Activated naive CD8-positive, alpha-beta T cell treated with anti-CD3 and anti-CD28 coated beads, Interleukin-2, amount 50 U/mL, for 16 hours (primary cell): ENCODE measurements around the gene ARHGAP26.
"Not testable (repeated sequence)": the region's sequence is repeated elsewhere in the genome, so short reads cannot be mapped to it uniquely, and the experiment has no call there.

Source experiments
- DNase-seq: peaks from one replicate; pipeline ENCODE4 v3.0.0-alpha.2; 2020; ENCODE audit warnings: low read depth, low spot score

The ARHGAP26 gene

GRCh38 chr5:143080982-143081381 lies 310.8 kb downstream of the ARHGAP26 start:
- DNase-seq: no peak

DNA sequence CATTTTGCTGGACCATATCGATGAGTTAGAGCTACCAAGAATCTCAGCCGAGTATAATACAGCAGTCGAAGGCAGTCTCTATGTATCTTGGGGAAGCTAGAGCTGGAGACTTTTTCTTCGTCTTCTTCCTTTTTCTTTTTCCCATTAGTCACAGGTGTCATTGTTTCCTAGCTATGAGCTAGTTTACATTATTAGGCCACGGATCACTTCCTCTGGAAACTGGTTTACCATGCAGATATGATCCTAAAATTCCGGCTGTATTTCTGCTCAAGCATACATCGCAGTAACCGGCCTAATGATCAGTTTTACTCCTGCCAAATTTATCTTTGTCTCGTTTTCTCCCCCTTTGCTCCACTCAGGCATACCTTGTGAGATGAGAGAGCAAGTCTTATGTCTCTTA lies 312.8 kb downstream of the ARHGAP26 start:
- no peak for DNase-seq

DNA sequence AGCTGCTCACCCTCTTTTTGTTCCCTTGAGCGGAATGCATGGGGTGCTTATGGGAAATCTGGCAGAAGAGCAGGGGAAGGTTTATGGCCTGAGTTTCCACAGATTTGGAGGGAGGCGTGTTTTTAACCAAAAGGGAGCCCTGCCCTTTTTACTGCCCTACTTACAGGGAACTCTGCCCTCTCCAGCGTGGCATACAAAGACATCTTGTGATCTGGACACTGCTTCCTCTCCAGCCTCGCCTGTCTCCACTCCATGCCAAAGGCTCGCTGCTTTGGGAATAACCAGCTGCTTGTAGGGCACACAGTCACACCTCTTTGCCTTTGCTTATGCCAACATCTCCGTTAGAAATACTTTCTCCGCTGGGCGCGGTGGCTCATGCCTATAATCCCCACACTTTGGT lies 314.2 kb downstream of the ARHGAP26 start:
- DNase-seq: no peak

DNA sequence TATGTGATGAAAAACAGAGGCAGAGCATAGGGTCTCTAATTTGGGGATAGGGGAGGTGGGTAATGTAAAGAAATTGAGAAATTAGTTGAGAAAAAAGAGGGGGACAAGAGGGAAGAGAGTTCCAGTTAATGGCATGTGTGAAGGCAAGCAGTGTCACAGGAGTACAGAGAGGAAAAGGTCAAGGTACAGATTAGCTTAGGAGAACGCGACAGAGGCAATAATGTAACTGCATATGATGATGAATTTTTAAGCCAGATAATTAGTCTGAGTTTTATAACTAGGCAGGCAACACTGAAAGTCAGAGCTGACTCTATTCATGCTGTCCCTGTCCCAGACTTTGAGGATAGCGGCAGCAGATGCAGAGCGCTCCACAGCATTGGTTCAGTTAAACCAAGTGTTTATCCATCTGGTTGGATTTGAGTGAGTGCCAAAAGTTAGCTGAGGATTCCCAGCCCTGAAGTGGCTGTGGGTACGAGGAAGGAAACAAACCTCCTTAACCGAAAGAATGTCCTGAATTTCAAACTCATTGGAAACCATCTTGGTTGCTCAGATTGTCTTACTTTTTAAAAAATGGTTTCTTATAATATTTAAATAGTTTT lies 315.2 kb downstream of the ARHGAP26 start:
- DNase-seq: no peak

GRCh38 chr5:143086546-143086907 lies 316.4 kb downstream of the ARHGAP26 start:
- no peak for DNase-seq

GRCh38 chr5:143086908-143087637 lies 316.9 kb downstream of the ARHGAP26 start:
- no peak for DNase-seq

DNA sequence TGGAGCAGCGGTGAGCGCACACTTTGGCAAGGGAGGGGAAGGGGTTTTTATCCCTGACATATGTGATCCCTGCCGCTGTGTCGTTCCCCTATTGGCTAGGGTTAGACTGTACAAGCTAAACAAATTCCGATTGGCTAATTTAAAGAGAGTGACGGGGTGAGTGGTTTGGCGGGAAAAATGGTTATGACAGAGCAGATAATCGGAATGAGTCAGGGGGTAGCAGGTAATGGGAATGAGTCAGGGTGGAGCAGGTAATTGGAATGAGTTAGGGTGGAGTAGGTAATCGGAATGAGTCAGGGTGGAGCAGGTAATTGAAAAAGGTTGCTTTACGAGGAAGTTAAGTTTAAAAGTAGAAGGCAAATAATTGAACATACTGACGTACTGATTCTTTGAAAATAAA lies 318.5 kb downstream of the ARHGAP26 start:
- not testable (repeated sequence) for DNase-seq

DNA sequence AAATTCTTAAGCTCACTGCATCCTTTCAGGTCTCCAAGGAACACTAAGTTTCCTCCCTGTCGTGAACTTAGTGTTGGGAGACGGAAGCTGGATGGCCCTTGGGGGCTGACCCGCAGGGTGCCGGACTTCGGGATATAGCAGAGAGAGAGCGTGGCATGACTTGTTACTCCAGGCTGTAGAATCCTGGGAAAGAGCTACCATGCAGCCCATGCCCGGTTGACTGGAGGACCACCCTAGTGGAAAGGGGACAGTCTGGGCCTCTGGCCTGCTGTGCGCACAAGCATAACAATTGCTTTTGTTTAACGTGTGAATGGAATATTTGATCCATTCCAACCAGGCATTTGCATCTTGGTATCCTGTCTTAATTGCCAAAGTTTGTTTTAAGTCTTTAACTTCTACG lies 319.9 kb downstream of the ARHGAP26 start:
- not testable (repeated sequence) for DNase-seq

DNA sequence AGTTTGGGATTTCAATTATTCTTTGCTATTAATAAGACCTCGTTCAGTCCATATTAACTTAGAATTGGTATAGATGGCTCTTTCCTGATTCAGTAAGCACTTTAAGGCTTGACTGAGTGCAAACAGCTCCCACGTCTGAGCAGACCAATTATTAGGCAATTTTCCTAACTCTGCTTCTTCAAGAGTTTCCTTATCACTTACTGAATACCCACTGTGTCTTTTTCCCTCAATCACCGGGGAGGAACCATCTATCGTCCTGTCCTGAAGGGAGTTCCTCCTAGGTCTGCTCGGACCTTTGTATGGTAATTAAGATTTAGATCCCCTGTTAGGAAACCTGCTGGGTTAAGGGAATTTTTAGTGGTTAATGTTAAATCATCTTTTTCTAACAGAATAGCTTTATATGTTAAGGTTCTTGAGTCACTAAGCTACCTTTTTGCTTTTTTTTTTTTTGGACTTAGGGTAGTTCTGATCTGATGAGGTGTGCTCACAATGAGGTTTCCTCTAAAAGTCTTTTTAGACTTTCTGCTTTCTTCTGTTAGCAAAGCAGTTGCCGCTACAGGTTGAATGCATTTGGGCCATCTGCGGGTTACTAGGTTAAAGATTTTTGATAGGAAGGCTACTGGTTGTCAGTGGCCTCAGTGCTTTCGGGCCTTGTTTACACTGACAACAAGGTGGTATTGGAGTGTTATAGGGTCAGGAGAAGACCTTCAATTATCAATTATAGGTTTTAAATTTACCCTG lies 322.7 kb downstream of the ARHGAP26 start:
- not testable (repeated sequence) for DNase-seq

DNA sequence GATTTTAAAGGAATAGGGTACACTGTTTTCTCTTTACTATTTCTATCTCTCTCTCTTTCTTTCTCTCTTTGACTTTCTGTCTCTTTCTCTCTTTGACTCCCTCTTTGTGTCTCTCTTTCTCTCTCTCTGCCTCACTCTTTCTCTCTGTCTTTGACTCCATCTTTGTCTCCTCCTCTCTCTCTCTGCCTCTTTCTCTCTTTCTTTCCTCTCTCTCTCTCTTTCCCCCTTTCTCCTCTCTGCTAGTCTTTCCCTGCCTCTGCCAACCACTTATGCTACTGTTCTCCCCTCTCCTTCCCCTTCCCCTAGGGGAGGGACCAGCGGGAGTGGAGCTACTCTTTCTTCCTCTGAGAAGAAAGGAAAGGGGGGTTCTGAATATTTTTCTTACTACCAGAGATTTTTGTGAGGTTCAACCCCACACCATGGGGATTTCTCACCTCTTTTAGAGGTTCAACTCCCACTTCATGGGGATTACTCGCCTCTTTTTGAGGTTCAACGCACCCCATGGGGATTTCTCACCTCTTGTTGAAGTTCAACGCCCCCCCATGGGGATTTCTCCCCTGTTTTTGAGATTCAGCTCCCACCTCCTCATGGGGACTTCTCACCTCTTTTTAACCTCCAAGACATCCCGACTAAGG lies 323.4 kb downstream of the ARHGAP26 start:
- DNase-seq: no peak

DNA sequence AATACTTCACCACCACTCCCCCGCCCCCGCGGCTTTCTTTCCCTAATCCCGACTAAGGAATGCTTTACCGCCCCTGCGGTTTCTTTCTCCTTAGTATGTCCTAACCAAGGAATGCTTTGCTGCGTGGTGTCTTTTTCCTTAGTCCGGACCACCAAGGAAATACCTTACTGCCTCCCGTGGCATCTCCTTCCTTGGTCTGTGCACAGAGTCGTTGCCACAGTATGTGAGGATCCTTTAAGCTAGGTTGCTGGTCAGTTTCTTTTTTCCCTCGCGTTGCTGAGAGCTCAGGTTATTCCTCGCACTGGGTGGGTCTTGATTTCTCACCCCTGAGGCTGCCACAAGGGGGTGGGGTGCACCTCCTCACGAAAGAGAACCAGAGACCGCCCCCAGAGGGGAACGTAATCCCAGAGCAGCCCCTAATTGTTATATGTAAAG lies 323.9 kb downstream of the ARHGAP26 start:
- DNase-seq: no peak

DNA sequence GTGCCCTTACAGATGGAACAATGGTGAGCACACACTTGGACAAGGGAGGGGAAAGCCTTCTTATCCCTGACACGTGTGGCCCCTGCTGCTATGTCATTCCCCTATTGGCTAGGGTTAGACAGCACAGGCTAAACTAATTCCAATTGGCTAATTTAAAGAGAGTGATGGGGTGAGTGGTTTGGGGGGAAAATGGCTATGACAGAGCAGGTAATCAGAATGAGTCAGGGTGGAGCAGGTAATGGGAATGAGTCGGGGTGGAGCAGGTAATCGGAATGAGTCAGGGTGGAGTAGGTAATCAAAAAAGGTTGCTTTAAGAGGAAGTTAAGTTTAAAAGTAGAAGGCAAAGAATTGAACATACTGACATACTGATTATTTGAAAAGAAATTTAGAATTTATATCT lies 324.4 kb downstream of the ARHGAP26 start:
- DNase-seq: not testable (repeated sequence)

- no peak for DNase-seq
Measured at GRCh38 chr5:143101121-143101520, 330.9 kb downstream of the ARHGAP26 start.

DNA sequence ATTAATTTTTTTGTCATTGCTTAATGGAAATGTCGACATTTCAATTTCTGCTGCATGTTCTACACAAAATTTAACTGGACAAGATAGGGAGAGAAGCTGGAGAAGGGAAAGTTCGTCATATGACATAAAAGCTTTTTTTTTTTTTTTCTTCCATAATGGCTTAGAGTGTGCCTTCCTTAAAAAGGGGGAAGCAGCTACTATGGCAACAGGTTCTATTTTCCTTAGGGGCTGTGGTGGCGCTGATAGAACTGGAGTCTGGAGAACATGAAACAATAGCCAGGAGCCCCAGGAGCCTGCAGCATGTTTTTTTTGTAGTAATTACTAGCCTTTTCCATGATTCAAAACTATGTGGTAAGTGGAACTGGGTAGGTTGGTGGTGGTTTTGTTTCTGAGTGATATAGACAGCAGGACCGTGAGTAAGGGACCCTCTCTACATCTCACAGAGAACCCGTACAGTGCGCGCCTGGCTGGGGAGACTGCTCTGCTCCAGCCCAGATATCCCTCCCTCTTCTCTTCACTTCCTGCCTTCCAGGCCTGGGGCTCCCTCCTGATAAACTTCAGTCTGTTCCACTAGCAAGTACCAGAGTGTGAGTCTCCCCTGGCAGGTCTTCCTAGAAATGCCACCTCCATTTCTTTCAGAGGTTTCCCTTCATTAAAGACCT lies 331.7 kb downstream of the ARHGAP26 start:
- DNase-seq: no peak

DNA sequence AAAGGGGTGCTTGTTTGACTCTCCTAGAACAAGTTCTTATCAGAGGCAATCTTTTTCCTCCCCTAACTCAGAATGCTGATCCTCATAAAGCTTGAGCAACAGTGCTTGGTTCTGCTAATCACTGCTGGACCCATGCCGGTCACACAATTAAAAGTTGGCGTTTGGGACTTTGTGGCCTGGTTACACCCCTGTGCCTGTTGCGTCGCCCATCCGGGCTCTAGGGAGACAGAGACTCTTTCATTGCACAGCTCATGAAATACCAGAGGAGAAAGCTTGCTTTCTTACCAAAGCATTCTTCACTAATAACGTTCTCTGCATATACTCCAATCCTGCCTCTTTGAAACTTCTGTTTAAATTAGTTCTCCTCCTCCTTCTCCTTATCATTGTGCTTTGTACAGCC lies 332.2 kb downstream of the ARHGAP26 start:
- DNase-seq: no peak

GRCh38 chr5:143105216-143105905 lies 335.2 kb downstream of the ARHGAP26 start:
- DNase-seq: no peak

GRCh38 chr5:143106174-143106573 lies 336.0 kb downstream of the ARHGAP26 start:
- DNase-seq: no peak

- no peak for DNase-seq
Measured at GRCh38 chr5:143108498-143109128, 338.4 kb downstream of the ARHGAP26 start.

DNA sequence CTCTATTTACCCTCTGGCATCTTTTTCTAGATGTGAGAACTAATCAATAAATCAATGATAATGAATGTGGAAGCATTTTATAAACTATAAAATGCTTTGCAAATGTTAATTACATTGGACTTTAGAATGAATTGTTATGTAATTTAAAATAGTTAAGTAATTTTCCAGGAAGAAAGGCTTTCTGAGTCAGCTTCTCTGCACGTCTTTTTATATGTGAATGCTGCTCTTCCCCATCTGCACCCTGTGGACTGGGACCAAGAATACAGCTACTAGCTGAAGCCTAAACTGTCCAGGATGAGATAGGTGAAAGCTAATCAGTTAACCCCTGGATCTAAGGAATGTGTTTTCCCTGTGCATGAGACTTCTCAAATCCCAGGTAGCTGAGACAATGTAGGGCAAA lies 340.4 kb downstream of the ARHGAP26 start:
- no peak for DNase-seq

GRCh38 chr5:143111799-143112198 lies 341.6 kb downstream of the ARHGAP26 start:
- no peak for DNase-seq

DNA sequence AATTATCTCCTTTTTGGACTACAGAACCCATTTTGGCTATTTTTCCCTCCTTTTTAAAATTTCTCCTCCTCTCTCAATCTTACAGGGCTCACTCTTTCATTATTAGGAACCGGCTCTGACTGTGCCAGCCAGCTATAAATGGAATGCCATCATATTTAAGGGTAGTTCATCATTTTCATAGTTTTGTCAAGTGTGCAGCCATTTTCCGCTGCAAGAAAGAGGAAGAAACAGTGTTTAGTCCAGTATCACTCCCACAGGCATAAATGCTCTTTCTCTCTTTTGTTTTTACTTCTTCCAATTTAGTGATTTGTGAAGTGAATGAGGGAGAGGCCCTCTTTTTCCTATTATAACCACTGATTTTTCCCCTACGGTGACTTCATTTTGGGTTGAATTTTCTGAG lies 343.3 kb downstream of the ARHGAP26 start:
- no peak for DNase-seq
